ENCODE results near the gene EMILIN3. TPM values are rescaled to one million over a fixed set of nuclear protein-coding genes. Genes with fewer than 3 reads are reported as not detected.
A peak's percentile ranks its signal among the peaks of the same experiment; 100 is the strongest.

The EMILIN3 gene
- polyA plus RNA-seq, 1 experiment: 0.12 TPM

DNA sequence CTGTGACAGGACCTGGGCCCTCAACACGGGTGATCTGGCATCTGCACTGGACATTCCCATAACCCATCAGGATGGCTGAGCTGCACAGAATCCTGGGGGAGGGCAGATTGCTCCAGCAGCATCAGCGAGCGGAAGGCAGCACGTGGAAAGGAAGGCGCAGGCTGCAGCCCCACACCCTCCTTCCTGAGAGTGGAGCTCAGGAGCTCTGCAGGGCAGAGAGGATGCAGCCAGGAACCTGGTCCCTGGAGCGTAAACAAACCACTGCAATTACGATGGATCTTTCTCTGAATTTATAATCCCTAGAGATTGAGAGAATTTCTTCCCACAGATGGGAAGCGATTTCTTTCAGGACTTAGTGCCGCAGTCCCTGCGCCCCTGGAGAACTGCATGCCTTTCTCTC, 39.7 kb upstream of the EMILIN3 start:
- DNase-seq (ENCODE audit: low read depth, low spot score): no peak
- ChIA-PET POLR2A (no interaction called here), CTCF (no interaction called here)
- no peaks in the 10 kb centered on the region for H3K27me3 ChIP-seq (ENCODE audit: control insufficient read depth, insufficient read depth, low read length)
- TF ChIP-seq CTCF (IDR thresholded peaks at IDR 0.05; ENCODE audit: low read depth, low read length): no peak
- H3K4me3 ChIP-seq (ENCODE audit: low read depth, low read length): no peak overlapping the region
- H3K27ac ChIP-seq (ENCODE audit: low read depth, low read length): no peak overlapping the region
- no peaks in the 10 kb centered on the region for H3K9me3 ChIP-seq (ENCODE audit: control insufficient read depth, insufficient read depth, low read length)

- DNase-seq (ENCODE audit: low read depth, low spot score): no peak
- Histone ChIP-seq H3K4me3 (ENCODE audit: low read depth, low read length) (no peak overlapping the region), H3K27ac (ENCODE audit: low read depth, low read length) (no peak overlapping the region), H3K27me3 (ENCODE audit: control insufficient read depth, insufficient read depth, low read length) (no peaks in the 10 kb centered on the region), H3K9me3 (ENCODE audit: control insufficient read depth, insufficient read depth, low read length) (no peaks in the 10 kb centered on the region)
- CTCF ChIA-PET: no interaction called here
- POLR2A ChIA-PET: no interaction called here
- no peak for TF ChIP-seq CTCF (IDR thresholded peaks at IDR 0.05; ENCODE audit: low read depth, low read length)
Observed at GRCh38 chr20:41405436-41405835, 38.8 kb upstream of the EMILIN3 start.

GRCh38 chr20:41403604-41404003, 37.0 kb upstream of the EMILIN3 start:
- no peak for DNase-seq (ENCODE audit: low read depth, low spot score)
- no peak for TF ChIP-seq CTCF (IDR thresholded peaks at IDR 0.05; ENCODE audit: low read depth, low read length)
- Histone ChIP-seq H3K27me3 (ENCODE audit: control insufficient read depth, insufficient read depth, low read length) (no peaks in the 10 kb centered on the region), H3K4me3 (ENCODE audit: low read depth, low read length) (no peak overlapping the region), H3K9me3 (ENCODE audit: control insufficient read depth, insufficient read depth, low read length) (no peaks in the 10 kb centered on the region), H3K27ac (ENCODE audit: low read depth, low read length) (no peak overlapping the region)
- CTCF ChIA-PET: interaction anchor here (0.9 kb wide), 1 partner anchor 230 kb away, joined by 5 read pairs; no protein-coding TSS in a partner anchor
- POLR2A ChIA-PET: interaction anchor here (0.7 kb wide), 1 partner anchor 392 kb away, joined by 4 read pairs; no protein-coding TSS in a partner anchor

DNA sequence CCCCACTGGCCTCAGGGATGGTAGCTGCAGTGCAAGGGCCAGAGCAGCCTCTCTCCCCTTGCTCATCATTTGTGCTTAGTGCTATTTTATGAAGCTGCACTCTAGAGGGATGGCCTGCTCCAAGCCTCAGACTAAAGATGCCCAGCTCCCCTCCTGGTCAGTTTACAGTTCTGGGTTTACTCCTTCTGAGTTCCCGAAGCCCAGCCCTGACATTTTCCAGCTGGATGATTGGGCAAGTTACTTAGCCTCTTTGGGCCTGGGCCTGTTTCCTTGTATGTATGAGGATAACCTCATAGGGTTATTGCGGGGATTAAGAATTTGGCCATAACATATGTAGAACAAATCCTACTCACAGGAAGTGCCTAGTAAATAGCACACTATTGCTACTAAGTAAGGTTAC, 31.8 kb upstream of the EMILIN3 start:
- no peaks in the 10 kb centered on the region for H3K9me3 ChIP-seq (ENCODE audit: control insufficient read depth, insufficient read depth, low read length)
- POLR2A ChIA-PET: interaction anchor here (1.0 to 1.1 kb wide), 2 partner anchors 69 to 260 kb away, joined by 3 read pairs; no protein-coding TSS in a partner anchor
- H3K4me3 ChIP-seq (ENCODE audit: low read depth, low read length): no peak overlapping the region
- H3K27me3 ChIP-seq (ENCODE audit: control insufficient read depth, insufficient read depth, low read length): no peaks in the 10 kb centered on the region
- CTCF ChIA-PET: interaction anchor here (1.1 to 4.2 kb wide), 6 partner anchors 11 to 435 kb away, joined by 3 to 19 read pairs (median 4); partner anchors contain the start of gene LPIN3
- DNase-seq (ENCODE audit: low read depth, low spot score): peak; percentile 75
- peak; percentile 22; the same call in 1 of the 2 replicates for TF ChIP-seq CTCF (IDR thresholded peaks at IDR 0.05; ENCODE audit: low read depth, low read length)
- H3K27ac ChIP-seq (ENCODE audit: low read depth, low read length): peak overlapping the region; percentile 65

DNA sequence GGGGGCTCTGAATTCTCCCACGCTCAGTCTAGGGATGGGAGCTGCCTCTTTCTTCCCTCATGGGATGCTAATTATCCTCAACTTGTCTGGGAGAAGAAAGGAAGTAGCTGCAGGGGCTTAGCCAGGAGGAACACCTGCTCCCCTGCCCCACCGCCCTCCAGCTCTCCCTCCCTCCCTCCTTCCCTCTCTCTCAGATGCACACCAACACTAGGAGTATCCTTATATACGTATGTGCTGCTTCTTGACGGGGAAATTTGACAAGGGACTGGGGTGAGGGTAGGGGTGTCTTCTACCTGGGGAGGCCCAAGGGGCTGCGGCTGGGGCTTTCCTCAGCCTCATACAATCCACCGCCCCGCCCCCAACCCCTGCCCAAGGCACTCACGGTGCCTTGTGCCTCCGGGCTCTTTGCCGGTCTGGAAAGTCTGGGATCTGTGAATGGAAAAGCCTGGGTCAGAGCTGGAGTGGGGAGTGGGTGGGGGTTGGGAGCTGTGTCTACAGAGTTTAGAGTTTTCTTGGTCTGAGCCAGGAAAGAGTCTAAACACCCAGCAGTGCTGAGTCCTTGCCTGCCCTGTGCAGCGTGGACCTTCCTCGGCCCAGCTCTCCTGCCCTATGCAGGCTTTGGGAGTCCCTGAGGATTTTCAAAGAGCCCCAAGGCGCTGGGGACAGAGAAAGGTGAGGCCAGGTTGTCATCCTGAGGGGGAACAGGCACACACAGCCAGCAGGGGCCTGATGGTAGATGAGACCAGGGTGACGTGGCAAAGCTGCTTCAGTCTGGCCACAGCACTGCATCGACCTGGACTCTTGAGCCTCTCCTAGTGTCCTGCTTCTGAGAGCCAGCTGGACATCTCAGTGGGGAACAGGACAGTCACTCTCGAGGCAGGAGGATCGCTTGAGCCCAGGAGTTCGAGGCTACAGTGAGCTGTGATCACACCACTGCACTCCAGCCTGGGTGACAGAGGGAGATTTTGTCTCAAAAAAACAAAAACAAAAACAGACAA, 29.3 kb upstream of the EMILIN3 start:
- H3K9me3 ChIP-seq (ENCODE audit: control insufficient read depth, insufficient read depth, low read length): no peaks in the 10 kb centered on the region; the same call in 1 of the 2 replicates
- peak overlapping the region; percentile 31 for H3K27ac ChIP-seq (ENCODE audit: low read depth, low read length)
- no peak for DNase-seq (ENCODE audit: low read depth, low spot score)
- H3K4me3 ChIP-seq (ENCODE audit: low read depth, low read length): no peak overlapping the region
- POLR2A ChIA-PET: interaction anchor here (0.6 kb wide), 1 partner anchor 160 kb away, joined by 4 read pairs; no protein-coding TSS in a partner anchor
- no peaks in the 10 kb centered on the region for H3K27me3 ChIP-seq (ENCODE audit: control insufficient read depth, insufficient read depth, low read length)
- no peak for TF ChIP-seq CTCF (IDR thresholded peaks at IDR 0.05; ENCODE audit: low read depth, low read length)
- CTCF ChIA-PET: interaction anchor here (1.0 kb wide), 1 partner anchor 17 kb away, joined by 4 read pairs; no protein-coding TSS in a partner anchor
